ENCODE data around the gene PEAK1. TPM values are rescaled to one million over a fixed set of nuclear protein-coding genes. Genes with fewer than 3 reads are reported as not detected.

Gene PEAK1
- total and polyA plus RNA-seq, 2 experiments from 2014 or later = 7.8 to 34.1 TPM

GRCh38 chr15:77126529-77127326 is 293.2 kb downstream of the PEAK1 start:
- Histone ChIP-seq H4K20me1 (replicated peaks; ENCODE audit: insufficient read depth) (no peaks in the 10 kb centered on the region), H3K27me3 (ENCODE audit: insufficient read depth) (no peaks in the 10 kb centered on the region), H3K4me3 (no peak overlapping the region), H3K36me3 (ENCODE audit: insufficient read depth) (no peaks in the 10 kb centered on the region), H3K4me2 (no peak overlapping the region), H3K4me1 (ENCODE audit: insufficient read depth) (peaks cover 20% of the 10 kb centered on the region), H3K9me2 (ENCODE audit: insufficient read depth) (no peaks in the 10 kb centered on the region), H3F3A (replicated peaks; ENCODE audit: low read depth) (no peaks in the 10 kb centered on the region), H3K79me2 (replicated peaks; ENCODE audit: insufficient read depth) (no peaks in the 10 kb centered on the region), H2AFZ (no peak overlapping the region), H3K27ac (ENCODE audit: low read depth) (no peak overlapping the region)
- Mint-ChIP-seq H3K27me3 (ENCODE audit: insufficient read depth, low read depth, poor library complexity) (no peaks in the 10 kb centered on the region), H3K4me1 (peaks cover 17% of the 10 kb centered on the region), H3K27ac (no peak overlapping the region), H3K4me3 (no peak overlapping the region), H3K36me3 (ENCODE audit: low read depth) (peaks cover 6% of the 10 kb centered on the region; the same call in 1 of the 3 replicates), H3K9me3 (no peaks in the 10 kb centered on the region)
- no peak for ATAC-seq
- no peak for DNase-seq (ENCODE audit: low spot score)
- no peak for TF ChIP-seq POLR2AphosphoS5 (IDR thresholded peaks at IDR 0.05; ENCODE audit: low read depth)
- TF ChIP-seq REST (IDR thresholded peaks at IDR 0.05; ENCODE audit: unreplicated experiment) = no peak
- no peak for TF ChIP-seq ZNF114 (CRISPR knock-in tag; IDR thresholded peaks at IDR 0.05)
- no peak for TF ChIP-seq NANOG (IDR thresholded peaks at IDR 0.05; ENCODE audit: borderline replicate concordance)
- no peak for TF ChIP-seq ZNF331 (CRISPR knock-in tag; IDR thresholded peaks at IDR 0.05; ENCODE audit: low read depth)
- no peak for TF ChIP-seq EZH2 (IDR thresholded peaks at IDR 0.05; ENCODE audit: low read depth, unreplicated experiment)
- no peak for TF ChIP-seq STAT1 (IDR thresholded peaks at IDR 0.05; ENCODE audit: unreplicated experiment)
- TF ChIP-seq ZNF462 (CRISPR knock-in tag; IDR thresholded peaks at IDR 0.05) = no peak
- TF ChIP-seq EZH2phosphoT487 (IDR thresholded peaks at IDR 0.05; ENCODE audit: unreplicated experiment) = no peak
- TF ChIP-seq CREB1 (CRISPR knock-in tag; IDR thresholded peaks at IDR 0.05; ENCODE audit: low read depth) = no peak
- TF ChIP-seq CTCF (conservative IDR thresholded peaks at IDR 0.05; ENCODE audit: low read depth in 2 of 2) = no peak
- no peak for TF ChIP-seq ETS1 (IDR thresholded peaks at IDR 0.05)
- TF ChIP-seq JUNB (IDR thresholded peaks at IDR 0.05; ENCODE audit: unreplicated experiment) = no peak
